Mesenchymal stem cell (in vitro differentiated cells and primary cell): Measurements from ENCODE around the gene RIMOC1.
A peak's percentile ranks its signal among the peaks of the same experiment; 100 is the strongest.

ENCODE experiments used
- DNase-seq: peaks from one replicate; pipeline ENCODE4 v3.0.0-alpha.2; 2013
- H2AFZ ChIP-seq: one replicate; pipeline ENCODE4 v1.6.1; 2013; ENCODE audit warnings: low read depth, mild to moderate bottlenecking, control low read depth, inconsistent platforms, low read length, moderate library complexity
- H2AK5ac ChIP-seq: 2 replicates; pipeline ENCODE4 v1.6.1; 2013; ENCODE audit warnings: low read length, moderate library complexity, mild to moderate bottlenecking, inconsistent platforms; ENCODE audit not compliant: severe bottlenecking
- H2BK120ac ChIP-seq: one replicate; pipeline ENCODE4 v1.6.1; 2013; ENCODE audit warnings: low read depth, mild to moderate bottlenecking, inconsistent platforms, low read length, moderate library complexity
- H2BK12ac ChIP-seq, 2 experiments: one replicate each; pipeline ENCODE4 v1.6.1; 2013; ENCODE audit warnings: inconsistent platforms in 2 of 2, low read length in 2 of 2, mild to moderate bottlenecking in 2 of 2, moderate library complexity in 2 of 2, control low read depth in 1 of 2
- H2BK15ac ChIP-seq: one replicate; pipeline ENCODE4 v1.6.1; 2013; ENCODE audit warnings: mild to moderate bottlenecking, low read depth, inconsistent platforms; ENCODE audit not compliant: poor library complexity, severe bottlenecking
- H2BK5ac ChIP-seq: 2 replicates; pipeline ENCODE4 v1.6.1; 2013; ENCODE audit warnings: low read depth, mild to moderate bottlenecking, low read length, control low read depth, inconsistent platforms; ENCODE audit not compliant: poor library complexity, severe bottlenecking
- H3K14ac ChIP-seq, 2 experiments: one replicate each; pipeline ENCODE4 v1.6.1; 2013; ENCODE audit warnings: inconsistent platforms in 2 of 2, low read length in 2 of 2, control low read depth in 1 of 2, mild to moderate bottlenecking in 1 of 2, moderate library complexity in 1 of 2
- H3K18ac ChIP-seq, 2 experiments: one replicate each; pipeline ENCODE4 v1.6.1; 2013; ENCODE audit warnings: inconsistent platforms in 2 of 2, low read length in 2 of 2, control low read depth in 1 of 2, low read depth in 1 of 2, mild to moderate bottlenecking in 1 of 2
- H3K23ac ChIP-seq, 2 experiments: one replicate each; pipeline ENCODE4 v1.6.1; 2013; ENCODE audit warnings: inconsistent platforms in 2 of 2, low read length in 2 of 2, mild to moderate bottlenecking in 2 of 2, moderate library complexity in 2 of 2, control low read depth in 1 of 2
- H3K27ac ChIP-seq: 2 replicates; pipeline ENCODE4 v1.5.1; 2013; ENCODE audit warnings: mild to moderate bottlenecking, moderate library complexity, low read length, control low read depth, inconsistent platforms; ENCODE audit not compliant: poor library complexity, severe bottlenecking
- H3K27me3 ChIP-seq, 2 experiments: 2 replicates each; pipeline versions ENCODE4 v1.6.1 to v1.7.0; 2013; ENCODE audit warnings: low read length in 2 of 2, mild to moderate bottlenecking in 2 of 2, moderate library complexity in 2 of 2, control low read depth in 1 of 2, inconsistent platforms in 1 of 2; ENCODE audit not compliant: control insufficient read depth in 1 of 2, insufficient read depth in 1 of 2
- H3K36me3 ChIP-seq, 2 experiments: 2 replicates each; pipeline versions ENCODE4 v1.6.1 to v1.7.0; 2013; ENCODE audit warnings: low read length in 2 of 2, control low read depth in 1 of 2, inconsistent platforms in 1 of 2, low read depth in 1 of 2, mild to moderate bottlenecking in 1 of 2; ENCODE audit not compliant: insufficient read depth in 2 of 2, control insufficient read depth in 1 of 2
- H3K4ac ChIP-seq, 2 experiments: one replicate each; pipeline ENCODE4 v1.6.1; 2013; ENCODE audit warnings: inconsistent platforms in 2 of 2, low read length in 2 of 2, mild to moderate bottlenecking in 2 of 2, moderate library complexity in 2 of 2, control low read depth in 1 of 2, low read depth in 1 of 2
- H3K4me1 ChIP-seq: 2 replicates; pipeline ENCODE4 v1.6.1; 2013; ENCODE audit warnings: low read depth, low read length, control low read depth; ENCODE audit not compliant: control insufficient read depth, insufficient read depth
- H3K4me2 ChIP-seq: 2 replicates; pipeline ENCODE4 v1.6.1; 2013; ENCODE audit warnings: low read length, mild to moderate bottlenecking, inconsistent platforms; ENCODE audit not compliant: poor library complexity, severe bottlenecking
- H3K4me3 ChIP-seq, 2 experiments: 2 replicates each; pipeline versions ENCODE4 v1.5.1 to v1.7.0; 2013; ENCODE audit warnings: low read length in 2 of 2, mild to moderate bottlenecking in 2 of 2, control low read depth in 1 of 2, low read depth in 1 of 2; ENCODE audit not compliant: insufficient read depth in 1 of 2
- H3K79me1 ChIP-seq: replicated peaks from 2 replicates; pipeline ENCODE4 v1.6.1; 2013; ENCODE audit warnings: mild to moderate bottlenecking, control low read depth, low read length, inconsistent platforms; ENCODE audit not compliant: poor library complexity, severe bottlenecking
- H3K9ac ChIP-seq: 2 replicates; pipeline ENCODE4 v1.7.0; 2013; ENCODE audit warnings: mild to moderate bottlenecking, low read length, moderate library complexity
- H3K9me3 ChIP-seq: 2 replicates; pipeline ENCODE4 v1.7.0; 2013; ENCODE audit warnings: mild to moderate bottlenecking, low read length; ENCODE audit not compliant: control insufficient read depth
- H4K8ac ChIP-seq: one replicate; pipeline ENCODE4 v1.6.1; 2013; ENCODE audit warnings: inconsistent platforms, mild to moderate bottlenecking, low read length, moderate library complexity
- H4K91ac ChIP-seq: one replicate; pipeline ENCODE4 v1.6.1; 2013; ENCODE audit warnings: mild to moderate bottlenecking, low read length, inconsistent platforms
- WGBS: methylation state at CpG from one replicate; pipeline ENCODE4 v1.1.7; 2013; ENCODE audit warnings: mixed read lengths; 5-methylcytosine and 5-hydroxymethylcytosine counted together

The RIMOC1 gene

GRCh38 chr5:41921166-41921565 is 17.0 kb downstream of the RIMOC1 start:
- H2BK120ac ChIP-seq: no peak overlapping the region
- no peak overlapping the region for H3K27ac ChIP-seq
- no peak overlapping the region for H3K4me3 ChIP-seq
- no peak overlapping the region for H3K14ac ChIP-seq
- no peak overlapping the region for H3K4ac ChIP-seq
- H4K91ac ChIP-seq: no peak overlapping the region
- H3K79me1 ChIP-seq: peaks cover 9% of the 10 kb centered on the region
- H2AFZ ChIP-seq: no peak overlapping the region
- H2AK5ac ChIP-seq: no peak overlapping the region
- no peaks in the 10 kb centered on the region for H3K9me3 ChIP-seq
- H2BK12ac ChIP-seq: no peak overlapping the region
- no peaks in the 10 kb centered on the region for H3K27me3 ChIP-seq
- no CpG with 5 or more reads among the region's 1 CpG for WGBS
- no peak overlapping the region for H3K4me2 ChIP-seq
- H3K23ac ChIP-seq: no peak overlapping the region
- no peak overlapping the region for H2BK15ac ChIP-seq
- no peak for DNase-seq
- peaks cover 9 to 54% of the 10 kb centered on the region in 2 experiments for H3K36me3 ChIP-seq
- H3K18ac ChIP-seq: no peak overlapping the region
- H2BK5ac ChIP-seq: no peak overlapping the region
- H3K9ac ChIP-seq: peak overlapping the region; percentile 9
- peaks cover 7% of the 10 kb centered on the region for H3K4me1 ChIP-seq
- no peak overlapping the region for H4K8ac ChIP-seq

- no peak overlapping the region for H3K18ac ChIP-seq
- H2BK5ac ChIP-seq: no peak overlapping the region
- H3K14ac ChIP-seq: no peak overlapping the region
- H3K4me1 ChIP-seq: peaks cover 7% of the 10 kb centered on the region
- WGBS: no CpG with 5 or more reads among the region's 1 CpG
- no peak overlapping the region for H2BK120ac ChIP-seq
- H3K4me3 ChIP-seq: no peak overlapping the region
- no peak overlapping the region for H3K27ac ChIP-seq
- H2BK15ac ChIP-seq: no peak overlapping the region
- H3K79me1 ChIP-seq: peaks cover 9% of the 10 kb centered on the region
- no peaks in the 10 kb centered on the region for H3K27me3 ChIP-seq
- H2AK5ac ChIP-seq: no peak overlapping the region
- H3K36me3 ChIP-seq: peaks cover 9 to 48% of the 10 kb centered on the region in 2 experiments
- H3K23ac ChIP-seq: no peak overlapping the region
- no peak overlapping the region for H3K4me2 ChIP-seq
- no peak overlapping the region for H4K91ac ChIP-seq
- no peak overlapping the region for H2AFZ ChIP-seq
- peak; percentile 27 for DNase-seq
- no peak overlapping the region for H3K4ac ChIP-seq
- H3K9ac ChIP-seq: peak overlapping the region; percentile 9
- H3K9me3 ChIP-seq: no peaks in the 10 kb centered on the region
- H2BK12ac ChIP-seq: no peak overlapping the region
- H4K8ac ChIP-seq: no peak overlapping the region
Observed at GRCh38 chr5:41921874-41922273, 17.7 kb downstream of the RIMOC1 start.

DNA sequence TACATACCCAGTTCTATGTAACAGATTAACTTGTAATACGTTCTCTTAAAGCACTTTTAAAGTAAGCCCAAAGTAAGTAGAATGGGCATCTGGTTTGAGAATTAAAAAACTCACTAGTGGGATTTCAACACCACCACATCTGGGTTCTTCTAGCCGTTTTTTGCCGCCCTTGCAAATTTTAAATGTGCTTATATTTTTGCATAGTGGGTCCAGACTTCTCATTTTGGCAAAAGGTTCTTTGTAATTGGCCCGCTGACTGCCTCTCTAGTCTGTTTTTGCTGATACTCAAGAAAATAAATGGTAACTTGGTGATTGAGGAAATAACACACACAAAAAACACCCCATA is 20.4 kb downstream of the RIMOC1 start:
- Histone ChIP-seq H2AFZ (peak overlapping the region; percentile 11), H3K4me2 (no peak overlapping the region), H3K4ac (peak overlapping the region in 1 of 2 experiments; percentile 52), H3K18ac (peak overlapping the region; percentile 62 to 98), H2BK12ac (no peak overlapping the region), H2AK5ac (no peak overlapping the region), H4K8ac (no peak overlapping the region), H3K36me3 (peaks cover 9 to 24% of the 10 kb centered on the region in 2 experiments), H3K4me1 (peaks cover 7% of the 10 kb centered on the region), H3K79me1 (peaks cover 2% of the 10 kb centered on the region), H2BK15ac (no peak overlapping the region), H3K27me3 (no peaks in the 10 kb centered on the region), H3K14ac (no peak overlapping the region), H3K9ac (peak overlapping the region; percentile 96), H3K4me3 (peak overlapping the region in 1 of 2 experiments; percentile 90), H4K91ac (no peak overlapping the region), H2BK5ac (no peak overlapping the region), H3K27ac (no peak overlapping the region), H3K23ac (no peak overlapping the region), H3K9me3 (no peaks in the 10 kb centered on the region), H2BK120ac (peak overlapping the region; percentile 3)
- 100% methylated on average over 2 of the region's 4 CpGs for WGBS
- no peak for DNase-seq

GRCh38 chr5:41924872-41925554 is 20.9 kb downstream of the RIMOC1 start, which contains the start of gene FBXO4:
FBXO4 (plus strand) TSS chr5:41925281; CDS start chr5:41925310, 29 bp downstream.
- Histone ChIP-seq H3K4me2 (peak within 1 kb of the TSS; percentile 70), H3K79me1 (no peaks in the 10 kb centered on the region), H2AFZ (peak within 1 kb of the TSS; percentile 94), H2BK15ac (peak within 1 kb of the TSS; percentile 97), H2AK5ac (no peak within 1 kb of the TSS), H3K27me3 (no peaks in the 10 kb centered on the region), H3K9me3 (no peaks in the 10 kb centered on the region), H2BK5ac (peak within 1 kb of the TSS; percentile 57), H3K4ac (peak within 1 kb of the TSS; percentile 81 to 99), H3K9ac (peak within 1 kb of the TSS; percentile 96), H3K4me3 (peak within 1 kb of the TSS; percentile 54 to 90), H3K14ac (peak within 1 kb of the TSS; percentile 66 to 74), H3K27ac (no peak within 1 kb of the TSS), H3K36me3 (peaks cover 9 to 24% of the 10 kb centered on the region in 2 experiments), H3K4me1 (peaks cover 7% of the 10 kb centered on the region), H4K8ac (peak within 1 kb of the TSS; percentile 98), H2BK12ac (peak within 1 kb of the TSS in 1 of 2 experiments; percentile 84), H3K23ac (peak within 1 kb of the TSS in 1 of 2 experiments; percentile 2), H3K18ac (peak within 1 kb of the TSS; percentile 62 to 98), H2BK120ac (peak within 1 kb of the TSS; percentile 85), H4K91ac (peak within 1 kb of the TSS; percentile 94)
- peak; percentile 86 for DNase-seq
- WGBS: 4% methylated on average over 60 of the region's 60 CpGs
